HG02970 (cell line): ENCODE measurements around the gene DNASE1L3.
A peak's percentile ranks its signal among the peaks of the same experiment; 100 is the strongest.
"Not testable (repeated sequence)": the region's sequence is repeated elsewhere in the genome, so short reads cannot be mapped to it uniquely, and the experiment has no call there.

Source experiments
- ATAC-seq: cut with Tn5 transposase; IDR thresholded peaks from one replicate; pipeline ENCODE4 v1.9.1; 2021; ENCODE audit warnings: mild to moderate bottlenecking, moderate library complexity, moderate number of reproducible peaks; ENCODE audit not compliant: unreplicated experiment, low FRiP score

DNASE1L3 gene

DNA sequence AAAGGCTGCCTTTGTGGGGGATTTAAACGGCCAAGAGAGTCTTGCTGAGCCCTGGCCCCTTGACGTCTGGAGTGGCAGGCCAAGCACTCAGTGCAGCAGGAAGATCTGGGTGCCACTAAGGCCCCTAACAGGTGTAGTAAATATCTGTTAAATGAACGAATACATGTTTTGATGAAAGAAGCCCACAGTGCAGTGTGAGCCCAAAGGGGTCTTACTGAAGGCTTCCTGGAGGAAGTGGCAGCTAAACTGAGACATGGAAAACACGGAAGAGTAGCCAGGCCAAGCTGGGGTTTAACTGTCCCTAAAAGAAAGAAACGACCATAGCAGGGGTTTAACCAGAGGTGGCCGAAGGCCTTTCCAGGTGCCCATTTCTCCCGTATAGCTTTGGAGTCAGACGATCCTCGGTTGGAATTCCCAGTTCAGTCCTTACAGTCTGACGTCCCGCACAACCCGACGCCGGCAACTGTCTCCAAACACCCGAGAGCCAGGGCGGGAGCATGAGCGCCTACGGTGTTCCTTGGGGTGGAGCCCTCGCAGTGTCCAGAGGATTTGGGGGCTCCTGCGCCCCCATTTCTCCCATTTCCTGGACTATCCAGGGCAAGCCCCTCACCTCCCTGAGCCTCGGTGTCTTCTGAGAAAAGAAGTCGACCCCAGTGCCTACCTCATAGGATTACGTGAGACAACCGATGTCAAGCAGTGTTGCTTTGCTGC lies 25.9 kb upstream of the DNASE1L3 start:
- ATAC-seq, result no peak

DNA sequence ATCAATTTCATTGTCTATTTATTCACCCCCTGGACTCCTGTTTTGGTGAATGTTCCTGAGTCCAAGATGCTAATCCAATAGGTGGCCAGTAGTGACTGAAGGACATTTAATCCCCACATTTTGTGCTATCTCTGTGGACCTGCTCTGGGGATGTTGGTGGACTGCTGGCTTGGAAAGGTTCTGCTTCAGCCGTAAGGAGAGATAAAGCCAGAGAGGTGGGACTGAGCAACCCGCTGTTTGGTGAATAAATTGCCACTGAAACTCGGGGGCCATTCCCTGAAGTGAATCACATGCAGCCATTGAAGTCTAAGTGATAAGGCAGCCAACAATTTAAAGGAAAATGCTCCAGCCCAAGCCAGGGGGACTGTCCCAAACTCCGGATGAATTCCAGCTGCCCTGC lies 25.2 kb upstream of the DNASE1L3 start:
- no peak for ATAC-seq

DNA sequence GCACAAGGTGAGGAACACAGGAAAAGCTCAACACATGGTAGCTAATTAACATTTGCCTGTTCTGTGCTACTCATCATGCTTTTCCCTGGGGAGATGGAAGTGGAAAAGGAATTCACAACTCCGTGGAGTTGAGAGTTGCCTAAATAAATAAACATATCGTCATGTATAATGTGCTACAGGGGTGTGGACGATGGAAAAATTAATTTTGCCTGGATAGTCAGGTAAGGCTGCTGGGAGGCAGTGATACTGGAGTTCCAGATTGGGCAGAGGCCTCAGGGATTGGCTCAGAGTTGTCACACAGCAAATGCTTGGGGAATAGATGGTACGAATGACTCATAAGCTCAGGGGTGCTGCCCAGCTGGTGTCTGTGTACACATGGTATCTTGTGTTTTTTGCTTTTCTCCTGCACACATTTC lies 23.8 kb upstream of the DNASE1L3 start:
- ATAC-seq, result no peak

DNA sequence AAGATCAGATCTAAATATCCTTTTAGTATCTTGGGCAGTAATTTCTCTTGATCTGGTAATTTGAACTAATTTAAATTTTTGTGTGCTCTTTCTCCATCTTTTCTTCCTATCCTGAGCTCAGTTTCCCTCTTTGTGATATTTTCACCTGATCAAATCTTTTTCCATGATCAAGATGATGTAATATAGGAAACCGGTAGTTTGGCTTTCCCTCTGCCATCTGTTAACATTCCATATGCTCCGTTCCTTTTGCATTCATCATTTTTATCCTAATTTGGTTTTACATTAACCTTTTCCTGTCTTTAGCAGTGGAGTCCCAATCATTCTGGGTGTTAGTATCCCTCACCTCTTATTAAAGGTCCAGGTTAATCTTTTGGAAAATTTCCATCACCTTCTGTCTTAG lies 20.9 kb upstream of the DNASE1L3 start:
- no peak for ATAC-seq

DNA sequence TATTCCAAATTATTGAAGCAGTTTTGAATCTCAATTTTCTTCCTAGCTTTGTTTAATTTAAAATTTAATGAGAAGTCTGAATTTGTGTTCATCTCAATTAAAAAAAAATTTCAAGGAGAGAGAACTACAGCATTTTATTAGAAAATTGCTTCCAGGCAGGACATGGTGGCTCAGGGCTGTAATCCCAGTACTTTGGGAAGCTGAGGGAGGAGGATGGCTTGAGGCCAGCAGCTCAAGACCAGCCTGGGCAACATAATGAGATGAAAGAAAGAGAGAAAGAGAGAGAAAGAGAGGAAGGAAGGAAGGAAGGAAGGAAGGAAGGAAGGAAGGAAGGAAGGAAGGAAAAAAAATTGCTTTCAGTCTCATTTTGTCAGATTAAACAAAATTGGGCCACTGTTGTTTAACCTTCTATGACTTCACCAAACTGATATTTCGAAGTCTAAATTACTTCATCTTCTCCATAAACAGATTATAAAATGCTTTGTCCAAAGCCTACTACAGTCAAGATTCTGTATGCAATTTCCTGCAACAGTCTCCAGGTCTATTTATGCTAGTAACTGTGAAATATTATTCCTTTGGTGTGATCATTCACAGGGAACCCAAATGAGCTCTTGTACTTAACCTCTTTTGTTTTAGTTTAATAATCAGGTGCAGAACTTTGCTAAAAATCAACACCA lies 20.2 kb upstream of the DNASE1L3 start:
- no peak for ATAC-seq

DNA sequence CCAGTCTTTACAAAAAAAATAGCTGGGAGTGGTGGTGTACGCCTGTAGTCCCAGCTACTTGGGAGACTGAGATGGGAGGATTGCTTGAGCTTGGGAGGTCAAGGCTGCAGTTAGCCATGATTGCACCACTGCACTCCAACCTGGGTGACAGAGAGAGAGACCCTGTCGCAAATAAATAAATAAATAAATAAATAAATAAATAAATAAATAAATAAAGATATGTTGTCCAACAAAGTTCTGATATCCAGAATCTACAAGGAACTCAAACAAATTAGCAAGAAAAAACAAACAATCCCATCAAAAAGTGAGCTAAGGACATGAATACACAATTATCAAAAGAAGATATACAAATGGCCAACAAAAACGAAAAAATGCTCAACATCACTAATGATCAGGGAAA lies 17.2 kb upstream of the DNASE1L3 start:
- not testable (repeated sequence) for ATAC-seq

DNA sequence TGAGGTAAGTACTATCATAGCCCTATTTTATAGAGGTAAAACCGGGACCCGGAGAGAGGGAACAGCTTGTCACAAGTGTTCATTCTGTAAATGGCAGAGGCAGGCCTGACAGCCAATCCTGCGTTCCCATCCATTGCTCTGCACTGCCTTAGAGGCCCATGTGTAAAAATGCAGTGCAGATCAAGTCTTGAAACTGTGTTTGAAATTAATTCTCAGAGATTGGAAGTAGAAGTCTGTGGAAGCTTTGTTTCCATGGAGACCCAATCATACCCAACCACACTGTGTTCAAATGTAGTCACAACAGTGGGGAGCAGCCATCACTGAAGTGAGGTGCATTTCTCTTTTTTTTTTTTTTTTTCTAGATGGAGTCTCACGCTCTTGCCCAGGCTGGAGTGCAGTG lies 13.1 kb upstream of the DNASE1L3 start:
- ATAC-seq, result no peak

DNA sequence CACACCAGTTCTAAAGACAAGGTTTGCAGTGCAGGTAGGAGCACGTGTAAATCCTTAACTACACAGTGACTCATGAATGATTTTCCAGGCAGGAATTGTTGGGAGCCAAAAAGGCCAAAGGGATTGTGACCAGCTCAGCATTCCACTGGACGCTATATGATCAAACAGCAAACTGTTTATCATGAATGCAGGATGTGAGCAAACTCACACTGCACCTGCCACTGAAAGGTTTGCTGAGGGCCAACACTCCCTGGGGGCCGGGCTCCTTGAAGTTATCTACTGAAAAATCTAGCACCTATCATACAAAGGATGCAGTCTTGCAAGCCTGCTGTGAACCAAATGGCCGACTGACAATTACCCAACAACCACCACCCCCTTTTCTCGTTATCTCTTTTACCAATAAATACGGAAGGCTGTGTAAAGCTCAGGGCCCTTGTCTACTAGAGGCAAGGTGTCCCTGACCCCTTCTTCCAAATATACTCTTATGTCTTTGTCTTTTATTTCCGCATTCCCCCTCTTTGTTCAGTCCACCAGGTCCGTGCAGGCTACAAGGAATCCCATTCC lies 11.5 kb upstream of the DNASE1L3 start:
- ATAC-seq, result no peak

DNA sequence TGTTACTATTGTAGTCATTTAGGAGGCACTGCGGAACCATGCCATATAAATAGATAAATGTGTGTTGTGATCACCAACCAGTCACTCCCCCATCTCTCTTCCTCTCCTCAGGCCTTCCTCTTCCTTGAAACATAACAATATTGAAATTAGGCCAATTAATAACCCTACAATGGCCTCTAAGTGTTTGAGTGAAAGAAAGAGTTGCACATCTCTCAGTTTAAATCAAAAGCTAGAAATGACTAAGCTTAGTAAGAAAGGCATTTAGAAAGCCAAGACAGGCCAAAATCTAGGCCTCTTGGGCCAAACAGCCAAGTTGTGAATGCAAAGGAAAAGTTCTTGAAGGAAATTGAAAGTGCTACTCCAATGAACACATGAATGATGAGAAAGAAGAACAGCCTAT lies 8.1 kb upstream of the DNASE1L3 start:
- no peak for ATAC-seq

DNA sequence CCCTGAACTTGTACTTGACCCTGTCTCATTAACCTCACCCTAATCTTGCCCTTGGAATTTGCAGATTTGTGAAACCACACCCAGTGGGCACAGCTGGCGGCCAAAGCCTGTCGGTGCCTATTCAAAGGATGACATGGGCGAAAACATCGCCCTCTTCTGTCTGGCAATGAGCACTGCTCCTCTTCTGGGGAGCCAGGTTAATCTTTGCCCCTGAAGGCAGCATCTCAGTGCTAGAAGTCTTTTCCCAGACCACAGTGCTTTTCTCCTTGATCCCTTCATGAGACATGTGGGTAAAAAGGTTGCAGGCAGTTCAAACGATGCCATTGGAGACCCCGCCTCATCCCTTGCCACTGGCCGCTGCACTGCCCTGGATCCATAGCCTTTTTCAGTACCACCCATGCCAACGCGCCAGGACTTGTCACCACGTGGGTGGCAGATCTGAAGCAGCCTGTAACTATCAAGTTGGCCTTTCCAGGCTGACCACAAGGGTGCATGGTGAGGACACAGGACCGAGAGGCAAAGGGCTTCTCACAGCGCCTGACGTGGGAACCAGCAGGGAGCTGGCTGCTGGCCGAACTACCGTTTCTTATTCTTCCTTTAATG lies 6.5 kb upstream of the DNASE1L3 start:
- ATAC-seq, result no peak

DNA sequence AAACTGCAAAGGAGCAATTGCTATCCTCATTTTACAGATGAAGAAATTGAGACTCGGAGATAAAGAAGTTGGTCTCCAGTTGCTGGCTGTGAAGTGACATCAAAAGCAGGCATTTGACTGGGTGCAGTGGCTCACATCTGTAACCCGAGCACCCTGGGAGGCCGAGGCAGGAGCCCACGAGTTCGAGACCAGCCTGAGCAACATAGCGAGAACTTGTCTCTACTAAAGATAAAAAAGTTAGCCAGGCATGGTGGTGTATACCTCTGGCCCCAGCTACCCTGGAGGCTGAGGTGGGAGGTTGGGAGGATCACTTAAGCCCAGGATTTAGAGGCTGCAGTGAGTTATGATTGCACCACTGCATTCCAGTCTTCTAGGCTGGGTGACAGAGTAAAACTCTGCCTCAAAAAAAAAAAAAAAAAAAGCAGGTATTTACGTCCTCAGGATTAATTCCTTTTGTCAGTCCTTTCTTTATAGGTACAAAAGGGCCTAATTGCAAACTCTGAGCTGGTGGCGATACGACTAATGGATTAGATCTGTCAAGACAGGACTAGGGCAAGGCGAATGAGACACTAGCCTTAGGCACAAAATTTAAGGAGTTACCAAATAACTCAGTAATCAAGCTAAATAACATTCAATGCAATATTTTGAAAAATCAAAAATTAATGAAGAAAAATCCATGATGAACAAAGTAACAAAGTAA lies 5.9 kb upstream of the DNASE1L3 start:
- no peak for ATAC-seq

DNA sequence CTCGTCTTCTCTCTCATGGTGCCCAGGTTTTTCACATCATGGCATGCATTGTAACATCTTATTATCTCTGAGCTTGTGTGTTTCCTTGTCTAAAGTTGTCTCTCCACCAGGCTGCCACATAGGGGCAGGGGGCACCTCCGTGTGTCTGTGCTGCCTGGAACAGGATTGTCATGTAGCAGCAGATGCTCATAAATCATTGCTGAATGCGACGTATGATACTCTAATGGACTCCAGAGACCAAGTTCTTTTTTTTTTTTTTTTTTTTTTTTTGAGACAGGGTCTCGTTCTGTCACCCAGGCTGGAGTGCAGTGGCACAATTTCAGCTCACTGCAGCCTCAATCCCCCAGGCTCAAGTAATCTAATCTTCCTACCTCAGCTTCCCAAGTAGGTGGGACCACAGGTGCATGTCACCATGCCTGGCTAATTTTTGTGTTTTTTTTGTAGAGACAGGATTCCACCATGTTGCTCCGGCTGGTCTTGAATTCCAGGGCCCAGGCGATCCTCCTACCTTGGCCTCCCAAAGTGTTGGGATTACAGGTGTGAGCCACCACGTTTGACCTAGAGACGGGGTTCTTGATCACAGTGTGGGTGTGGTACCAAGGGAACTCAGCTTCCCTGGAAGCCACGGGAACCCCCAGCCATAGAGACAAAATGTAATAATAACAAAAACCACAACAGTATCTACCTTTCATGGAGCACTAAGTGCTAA lies 4.7 kb upstream of the DNASE1L3 start:
- ATAC-seq, result no peak

DNA sequence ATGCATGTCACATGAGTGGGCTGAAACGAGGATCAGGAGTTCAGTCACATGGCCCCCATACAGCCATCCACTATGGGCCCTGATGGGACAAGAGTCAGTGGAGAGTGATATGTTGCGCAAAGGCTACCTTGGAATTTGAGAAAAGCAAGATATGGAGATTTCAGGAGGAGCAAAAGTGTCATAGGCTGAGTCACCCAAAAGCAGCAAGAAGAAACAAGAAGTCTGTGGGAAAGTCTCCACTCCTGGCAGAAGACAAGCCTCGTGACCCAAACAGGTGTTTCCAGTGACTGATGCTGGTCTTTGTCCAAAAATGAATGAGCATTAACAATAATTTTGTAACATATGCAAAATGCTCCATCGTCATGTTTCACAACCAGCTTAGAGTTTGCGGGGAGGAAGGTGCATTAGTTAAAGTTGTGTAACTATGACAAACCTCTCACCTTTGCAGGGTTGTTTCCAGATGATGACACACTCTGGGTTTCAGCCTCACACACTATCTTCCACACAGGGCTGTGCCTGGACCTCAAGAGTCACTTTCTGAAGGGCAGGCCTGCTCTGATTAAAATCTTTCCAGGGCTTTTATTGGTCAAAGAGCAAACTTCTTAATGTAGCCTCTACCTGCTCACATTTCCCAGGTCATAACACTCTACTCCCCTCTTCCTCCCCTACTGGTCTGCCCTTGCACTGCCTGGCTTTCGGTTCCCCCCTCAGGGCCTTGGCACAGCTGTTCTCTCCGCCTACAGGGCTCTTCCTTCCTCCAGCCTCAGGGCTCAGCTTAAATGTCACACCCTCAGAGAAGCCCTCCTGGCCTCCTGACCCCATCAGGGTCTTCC lies 3.9 kb upstream of the DNASE1L3 start:
- ATAC-seq, result peak; percentile 72

DNA sequence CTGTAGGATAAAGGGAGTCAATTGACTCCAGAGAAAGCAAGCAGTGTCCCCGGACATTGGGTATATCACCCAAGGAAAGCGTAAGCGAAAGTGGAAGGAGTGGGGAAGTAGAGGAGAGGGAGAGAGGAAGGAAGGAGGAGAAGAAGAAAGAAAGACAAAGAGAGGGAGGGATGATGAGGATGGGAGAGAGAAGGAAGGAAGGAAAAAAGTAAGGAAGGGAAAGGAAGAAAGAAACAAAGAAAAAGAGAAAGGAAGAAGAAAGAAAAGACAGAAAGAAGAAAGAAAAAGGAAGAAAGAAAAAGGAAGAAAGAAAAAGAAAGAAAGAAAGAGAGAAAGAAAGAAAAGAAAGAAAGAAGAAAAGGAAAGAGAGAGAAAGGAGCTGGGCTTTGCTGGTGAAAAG lies 839 bp downstream of the DNASE1L3 start:
- ATAC-seq, result no peak

DNA sequence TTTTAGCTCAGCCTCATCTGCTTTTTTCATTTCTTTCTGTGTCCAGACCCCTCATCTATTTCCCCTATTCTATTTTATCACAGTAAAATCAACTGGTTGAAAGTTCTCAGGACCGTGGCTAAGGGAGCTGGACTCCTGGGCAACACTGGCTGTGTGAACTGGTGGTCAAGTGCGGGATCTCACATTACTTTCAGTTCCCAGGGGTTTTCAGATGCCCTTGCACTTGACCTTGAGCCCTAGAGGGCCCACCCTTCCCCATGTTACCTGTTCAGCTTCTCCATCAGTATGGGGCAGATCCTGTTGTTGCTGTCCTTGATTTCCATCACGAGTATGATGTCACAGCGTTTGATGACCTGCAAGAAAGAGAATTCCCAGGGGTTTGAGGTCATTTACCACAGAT lies 2.8 kb downstream of the DNASE1L3 start:
- no peak for ATAC-seq

DNA sequence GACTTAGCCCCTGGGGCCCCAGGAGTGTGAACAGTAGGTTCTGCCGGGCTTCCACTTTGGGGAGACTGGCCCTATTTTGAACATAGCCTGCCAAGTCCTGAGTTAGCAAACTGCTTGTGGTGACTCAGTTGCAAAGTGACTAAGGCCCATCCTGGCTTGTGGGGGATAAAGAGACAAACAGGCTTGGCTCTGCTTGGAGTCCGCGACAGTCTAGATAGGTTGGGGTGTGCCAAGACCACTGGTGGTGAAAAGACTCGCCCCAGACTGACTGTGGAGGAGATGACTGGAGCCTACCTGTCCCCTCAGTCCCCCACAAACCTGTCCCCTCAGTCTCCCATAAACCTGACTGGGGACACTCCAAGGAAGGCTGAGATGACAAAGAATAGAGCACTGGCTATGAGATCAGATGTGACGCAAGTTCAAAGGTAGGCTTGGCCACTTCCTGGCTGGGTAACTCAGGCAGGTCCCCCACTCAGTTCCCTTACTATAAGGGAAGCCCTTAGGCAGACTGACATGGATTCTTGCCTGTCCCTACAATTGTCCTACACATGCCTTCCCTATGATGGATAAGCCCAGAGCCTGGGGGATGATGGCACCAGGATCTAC lies 4.3 kb downstream of the DNASE1L3 start:
- no peak for ATAC-seq

DNA sequence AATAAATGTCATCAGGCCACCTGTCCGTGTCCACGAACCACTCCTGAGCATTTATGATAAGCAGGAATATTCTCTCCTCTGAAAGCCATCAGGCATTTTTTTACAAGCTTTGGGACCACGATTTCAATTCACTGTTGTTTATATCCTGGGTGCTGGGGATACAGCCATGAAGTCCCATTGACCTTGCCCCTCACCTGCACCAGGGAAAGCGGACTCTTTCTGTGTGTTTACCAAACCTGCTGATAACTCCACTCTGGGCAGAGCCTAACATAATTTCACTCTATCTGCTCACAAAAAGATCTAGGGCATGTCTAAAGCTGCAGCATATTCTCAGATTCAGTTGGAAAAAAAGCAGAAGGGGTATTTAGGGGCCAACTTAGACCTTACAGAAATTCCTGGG lies 4.8 kb downstream of the DNASE1L3 start:
- no peak for ATAC-seq

DNA sequence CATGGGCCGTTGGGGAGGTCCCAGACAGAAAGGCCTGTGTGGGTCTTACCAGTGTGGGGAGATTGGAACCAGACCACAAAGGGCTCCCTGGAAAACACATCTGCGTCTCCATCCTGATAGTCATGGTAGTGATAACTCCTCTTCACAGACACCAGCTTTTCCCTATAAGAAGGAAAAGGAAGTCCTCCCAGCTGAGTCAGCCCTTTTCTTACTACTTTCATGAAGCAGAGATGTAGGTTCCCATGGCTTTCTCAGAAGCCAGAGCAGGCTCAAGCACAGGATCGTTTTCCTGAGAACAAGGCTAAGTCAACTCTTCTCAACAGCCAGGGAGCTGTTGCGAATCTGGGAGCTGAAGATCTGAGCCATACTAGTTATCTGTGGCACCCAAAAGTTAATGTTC lies 6.1 kb downstream of the DNASE1L3 start:
- no peak for ATAC-seq

DNA sequence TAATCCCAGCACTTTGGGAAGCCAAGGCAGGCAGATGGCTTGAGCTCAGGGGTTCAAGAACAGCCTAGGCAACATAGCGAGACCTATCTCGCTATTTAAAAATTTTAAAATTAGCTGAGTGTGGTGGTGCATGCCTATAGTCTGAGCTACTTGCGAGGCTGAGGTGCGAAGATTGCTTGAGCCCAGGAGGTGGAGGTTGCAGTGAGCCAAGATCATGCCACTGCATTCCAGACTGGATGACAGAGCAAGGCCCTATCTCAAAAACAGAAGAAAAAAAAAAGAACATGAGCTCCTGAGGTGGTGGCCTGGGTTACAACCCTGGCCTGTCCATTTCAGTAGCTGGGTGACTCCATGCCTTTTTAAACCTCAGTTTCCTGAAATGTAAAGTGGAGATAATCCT lies 7.2 kb downstream of the DNASE1L3 start:
- ATAC-seq, result no peak
